ENCODE results near the gene KIF26B.
"Not testable (repeated sequence)": the region's sequence is repeated elsewhere in the genome, so short reads cannot be mapped to it uniquely, and the experiment has no call there.

DNA sequence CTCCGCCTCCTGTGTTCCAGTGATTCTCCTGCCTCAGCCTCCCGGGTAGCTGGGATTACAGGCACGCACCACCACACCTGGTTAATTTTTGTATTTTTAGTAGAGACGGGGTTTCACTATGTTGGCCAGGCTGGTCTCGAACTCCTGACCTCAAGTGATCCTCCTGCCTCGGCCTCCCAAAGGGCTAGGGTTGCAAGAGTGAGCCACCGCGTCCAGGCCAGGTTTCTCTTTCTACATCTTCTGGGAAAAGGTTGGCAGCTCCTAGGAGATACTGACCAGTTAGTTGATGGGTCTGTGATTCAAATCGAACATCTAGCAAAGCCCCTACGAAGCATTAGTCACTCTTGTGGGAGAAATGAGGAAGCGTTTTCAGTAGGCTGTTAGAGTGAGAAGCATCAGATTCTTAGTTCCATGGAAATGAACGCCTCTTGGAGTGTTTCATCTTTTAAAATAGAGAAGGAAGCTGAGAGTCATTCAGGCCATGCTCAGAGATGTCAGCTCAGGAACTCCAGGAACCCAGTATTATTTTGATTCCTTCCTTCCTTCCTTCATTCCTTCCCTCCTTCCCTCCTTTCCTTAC, 204.4 kb downstream of the KIF26B start:
- not testable (repeated sequence) for TF ChIP-seq POLR2AphosphoS5 (IDR thresholded peaks at IDR 0.05; ENCODE audit: low read depth, low read length); POLR2A (IDR thresholded peaks at IDR 0.05; ENCODE audit: low read depth, low read length); TAF1 (IDR thresholded peaks at IDR 0.05; ENCODE audit: low read depth, low read length); SPI1 (IDR thresholded peaks at IDR 0.05; ENCODE audit: low read depth, low read length); POU2F2 (IDR thresholded peaks at IDR 0.05; ENCODE audit: low read depth, low read length); PAX5 (IDR thresholded peaks at IDR 0.05; ENCODE audit: insufficient read depth, low read length, severe bottlenecking)
